Measurements from ENCODE around the gene GASK1A.

- TF ChIP-seq CTCF (IDR thresholded peaks at IDR 0.05; ENCODE audit: insufficient read depth, low read length, poor library complexity, severe bottlenecking), result no peak
- no peak for TF ChIP-seq EZH2phosphoT487 (conservative IDR thresholded peaks at IDR 0.05; ENCODE audit: low read length)
Observed at GRCh38 chr3:43032646-43033628, 53.8 kb downstream of the GASK1A start.

Measured in SU-DHL-6 (cell line).